HG02610 (cell line): ENCODE results near the gene TEX52.
"Not testable (repeated sequence)": the region's sequence is repeated elsewhere in the genome, so short reads cannot be mapped to it uniquely, and the experiment has no call there.

Experiments
- ATAC-seq: cut with Tn5 transposase; IDR thresholded peaks from one replicate; pipeline ENCODE4 v1.9.1; 2021; ENCODE audit warnings: mild to moderate bottlenecking, moderate library complexity; ENCODE audit not compliant: unreplicated experiment

Gene TEX52

DNA sequence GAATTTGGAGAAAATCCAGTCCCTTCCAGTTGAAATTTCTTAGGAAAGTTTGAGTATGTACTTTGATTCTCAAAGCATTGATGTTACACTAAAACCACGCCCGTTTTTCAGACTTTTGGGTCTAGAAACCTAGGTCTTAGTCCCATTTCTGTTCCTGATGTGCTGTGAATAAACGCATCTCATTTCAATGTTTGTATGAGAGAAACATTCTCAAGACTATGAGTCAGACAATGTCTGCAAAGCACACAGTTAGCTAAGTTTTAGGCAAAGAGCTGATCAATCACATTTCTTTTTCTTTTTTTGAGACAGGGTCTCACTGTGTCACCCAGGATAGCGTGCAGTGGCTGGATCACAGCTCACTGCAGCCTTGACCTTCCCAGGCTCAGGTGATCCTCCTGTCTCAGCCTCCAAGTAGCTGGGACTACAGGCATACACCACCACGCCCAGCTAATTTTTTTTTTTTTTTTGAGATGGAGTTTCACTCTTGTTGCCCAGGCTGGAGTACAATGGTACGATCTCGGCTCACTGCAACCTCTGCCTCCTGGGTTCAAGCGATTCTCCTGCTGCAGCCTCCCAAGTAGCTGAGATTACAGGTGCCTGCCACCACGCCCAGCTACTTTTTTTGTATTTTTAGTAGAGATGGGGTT is 12.3 kb upstream of the TEX52 start:
- not testable (repeated sequence) for ATAC-seq

DNA sequence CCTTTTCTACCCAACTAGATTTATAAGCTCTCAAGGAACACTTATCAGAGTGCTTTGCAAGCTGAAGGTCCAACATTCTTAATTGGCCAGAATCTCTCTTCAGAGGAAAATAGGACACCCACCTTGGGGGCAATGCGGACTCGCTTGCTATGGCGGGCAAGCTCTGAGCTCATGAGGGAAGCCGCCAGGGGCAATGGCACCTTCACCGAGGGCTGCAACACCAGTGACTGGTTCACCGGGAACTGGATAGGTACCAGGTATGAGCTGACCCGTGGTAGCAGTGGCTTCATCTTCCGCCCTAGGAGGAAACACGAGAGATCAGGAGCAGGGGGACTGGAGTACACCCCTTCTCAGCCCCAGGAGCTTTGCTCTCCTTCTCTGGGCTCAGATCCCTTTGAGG is 7.4 kb upstream of the TEX52 start:
- no peak for ATAC-seq

DNA sequence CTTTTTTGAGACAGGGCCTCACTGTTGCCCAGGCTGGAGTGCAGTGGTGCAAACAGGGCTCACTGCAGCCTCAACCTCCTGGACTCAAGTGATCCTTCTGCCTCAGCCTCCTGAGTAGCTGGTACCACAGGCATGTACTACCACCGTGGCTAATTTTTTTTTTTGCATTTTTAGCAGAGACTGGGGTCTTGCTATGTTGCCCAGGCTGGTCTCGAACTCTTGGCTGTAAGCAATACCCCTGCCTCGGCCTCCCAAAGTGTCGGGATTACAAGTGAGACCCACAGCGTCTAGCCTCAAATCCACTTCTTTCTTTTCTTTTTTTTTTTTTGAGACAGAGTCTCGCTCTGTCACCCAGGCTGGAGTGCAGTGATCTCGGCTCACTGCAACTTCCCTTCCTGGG is 6.6 kb upstream of the TEX52 start:
- ATAC-seq, result not testable (repeated sequence)

DNA sequence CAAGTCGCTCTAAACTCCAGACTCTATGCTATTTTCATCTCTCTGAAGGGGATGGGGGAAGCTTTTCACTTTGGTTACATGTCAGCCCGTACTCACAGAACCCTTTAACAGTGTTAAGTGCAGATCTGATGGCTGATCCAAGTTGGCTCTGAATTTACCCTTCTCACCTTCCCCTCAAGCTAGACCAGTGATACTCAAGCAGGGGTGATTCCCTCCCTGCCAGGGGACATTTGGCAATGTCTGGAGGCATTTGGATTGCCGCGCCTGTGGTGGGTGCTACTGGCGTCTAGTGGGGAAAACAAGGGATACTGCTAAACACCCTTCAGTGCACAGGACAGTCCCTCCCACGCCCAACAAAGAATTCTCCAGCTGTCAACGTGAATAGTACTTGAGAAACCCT is 6.0 kb upstream of the TEX52 start:
- ATAC-seq, result no peak

DNA sequence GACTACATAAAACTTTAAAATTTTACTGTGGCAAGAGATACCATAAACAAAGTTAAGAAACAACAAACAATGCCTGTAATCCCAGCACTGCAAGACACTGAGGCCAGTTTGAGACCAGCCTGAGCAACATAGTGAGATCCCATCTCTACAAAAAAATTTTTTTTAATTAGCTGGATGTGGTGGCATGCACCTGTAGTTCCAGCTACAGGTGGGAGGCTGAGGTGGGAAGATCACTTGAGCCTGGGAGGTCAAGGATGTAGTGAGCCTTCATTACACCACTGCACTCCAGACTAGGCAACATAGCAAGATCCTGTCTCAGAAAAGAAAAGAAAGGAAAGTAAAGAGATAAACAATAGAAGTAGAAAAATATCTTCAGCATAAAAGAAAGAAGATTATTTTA is 3.3 kb upstream of the TEX52 start:
- no peak for ATAC-seq

DNA sequence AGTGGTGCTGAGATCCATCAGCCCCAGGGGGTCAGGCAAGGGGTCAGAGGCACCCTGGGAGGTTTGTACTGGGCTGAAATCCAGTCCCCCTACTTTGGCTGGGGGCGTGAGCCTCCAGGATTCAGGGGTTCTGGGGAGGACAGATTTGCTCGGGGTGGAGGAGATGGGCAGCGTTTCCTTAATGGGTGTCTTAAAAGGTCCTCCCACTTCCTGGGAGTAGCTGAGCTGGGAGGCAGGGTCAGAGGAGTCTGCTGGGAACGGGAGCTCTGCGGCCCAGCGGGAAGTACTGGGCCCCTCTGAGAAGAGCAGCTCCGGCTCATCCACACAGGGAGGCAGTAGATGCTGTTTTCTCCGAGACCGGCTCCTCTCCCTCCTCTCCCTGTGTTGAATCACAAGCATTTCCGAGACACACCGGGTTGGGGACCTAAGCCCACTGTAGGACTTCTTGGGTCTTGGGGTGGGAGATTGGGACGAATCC is 2.1 kb upstream of the TEX52 start:
- ATAC-seq, result no peak

DNA sequence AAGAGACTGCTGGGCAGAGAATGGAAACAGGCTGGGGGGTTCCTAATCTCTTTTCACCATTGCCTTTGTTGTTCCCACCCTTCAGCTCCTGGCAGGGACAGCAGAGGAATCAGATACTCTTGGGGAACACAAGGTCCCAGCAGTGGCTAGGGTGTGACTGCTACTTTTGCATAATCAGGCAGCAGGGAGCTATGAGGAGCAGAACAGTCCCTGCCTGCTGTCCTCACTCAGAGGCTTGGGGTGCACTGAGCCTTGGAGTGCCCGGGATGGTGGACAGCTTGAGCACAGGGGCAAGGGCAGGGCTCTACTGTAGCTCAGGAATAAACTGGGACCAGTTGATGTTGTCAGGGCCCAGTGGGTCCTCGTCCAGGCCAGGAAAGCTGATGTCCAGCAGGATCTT is 1.5 kb upstream of the TEX52 start:
- ATAC-seq, result no peak

DNA sequence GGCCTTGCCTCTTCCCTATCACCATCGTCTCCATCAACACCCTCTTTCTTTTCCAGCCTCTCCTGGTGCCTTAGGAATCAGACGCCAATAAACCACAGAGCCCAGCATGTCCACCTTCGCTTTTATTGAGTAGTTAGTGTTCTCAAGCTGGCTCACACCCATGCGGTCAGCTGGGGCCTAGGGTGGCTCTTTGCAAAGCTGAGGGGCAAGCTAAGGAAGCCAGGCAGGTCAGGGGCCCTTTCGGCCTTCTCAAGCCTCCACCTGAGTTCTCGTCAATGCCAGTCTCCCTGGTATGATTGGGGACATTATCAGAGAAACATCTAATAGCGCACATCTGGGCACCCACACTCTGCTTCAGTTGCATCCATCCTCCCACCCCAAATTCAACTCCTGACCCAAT is 737 bp upstream of the TEX52 start:
- ATAC-seq, result no peak

DNA sequence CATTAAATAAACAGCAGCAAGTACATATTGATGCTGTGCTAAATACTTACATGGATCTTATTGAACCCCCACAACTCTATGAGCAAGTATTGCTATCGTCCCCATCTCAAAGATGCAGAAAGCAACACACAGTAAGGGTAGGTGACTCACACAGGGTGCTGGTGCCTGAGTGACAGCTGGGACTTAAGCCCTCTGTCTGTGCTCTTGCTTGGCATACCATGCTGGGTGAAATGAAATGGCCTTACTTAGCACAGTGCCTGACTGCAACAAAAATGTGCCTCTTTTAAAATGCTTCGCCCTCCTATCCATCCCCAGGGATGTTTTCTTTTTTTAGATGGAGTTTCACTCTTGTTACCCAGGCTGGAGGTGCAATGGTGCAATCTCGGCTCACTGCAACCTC is 788 bp downstream of the TEX52 start:
- no peak for ATAC-seq

DNA sequence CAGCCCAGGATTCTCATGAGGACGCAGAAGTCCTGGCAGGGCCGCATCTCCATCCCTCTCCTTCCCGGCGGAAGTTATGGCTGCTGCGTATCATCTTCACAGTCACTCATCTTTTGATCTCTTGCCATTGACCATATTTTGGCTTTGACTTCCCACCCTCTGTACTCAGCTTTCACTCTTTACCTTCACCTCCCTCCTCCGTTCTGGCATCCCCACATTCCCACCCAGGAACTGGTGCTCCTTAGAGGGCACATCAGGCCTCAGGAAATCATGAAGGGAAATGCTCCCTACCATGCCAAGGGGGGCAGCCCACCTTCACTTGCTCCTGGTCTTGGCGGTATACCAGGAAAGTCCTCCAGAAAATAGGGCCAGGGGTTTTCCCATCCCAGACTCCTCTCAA is 1.3 kb downstream of the TEX52 start:
- no peak for ATAC-seq

DNA sequence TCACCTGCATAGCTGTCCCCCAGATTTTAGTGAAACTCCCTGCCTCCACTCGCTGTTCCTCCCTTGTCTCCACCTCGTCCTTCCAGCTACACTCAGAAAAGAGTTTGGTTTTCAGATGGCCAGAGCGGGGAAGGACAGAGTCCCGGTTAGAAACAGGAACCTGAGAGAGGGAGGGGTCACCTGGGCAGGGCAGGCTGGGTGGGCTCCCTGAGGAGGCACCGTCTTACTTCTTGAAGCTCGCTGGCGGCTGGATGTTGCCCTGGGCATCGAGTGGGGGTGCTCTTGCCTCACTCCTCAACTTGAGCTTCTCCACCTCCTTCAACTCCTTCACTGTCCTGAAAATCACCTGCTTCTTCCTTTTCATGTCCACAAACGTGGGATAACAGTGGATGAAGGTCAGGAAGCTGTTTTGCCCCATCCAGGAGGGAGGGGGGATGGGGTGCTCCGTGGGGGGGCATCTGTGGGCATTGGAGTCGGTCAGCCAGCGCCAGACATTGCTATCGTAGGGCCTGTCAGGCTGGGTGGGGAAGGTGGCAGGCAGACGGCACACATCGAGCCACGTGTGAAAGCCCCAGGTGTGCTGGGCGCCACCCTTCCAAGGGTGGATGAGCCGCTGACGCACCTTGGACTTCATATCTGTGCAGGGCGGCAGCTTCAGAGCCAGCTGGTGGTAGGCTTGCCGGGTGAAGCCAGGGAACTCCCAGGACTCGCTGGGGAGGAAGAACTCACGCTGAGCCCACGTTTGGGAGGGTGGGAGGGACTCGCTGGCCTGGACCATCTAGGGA is 2.0 kb downstream of the TEX52 start:
- no peak for ATAC-seq

DNA sequence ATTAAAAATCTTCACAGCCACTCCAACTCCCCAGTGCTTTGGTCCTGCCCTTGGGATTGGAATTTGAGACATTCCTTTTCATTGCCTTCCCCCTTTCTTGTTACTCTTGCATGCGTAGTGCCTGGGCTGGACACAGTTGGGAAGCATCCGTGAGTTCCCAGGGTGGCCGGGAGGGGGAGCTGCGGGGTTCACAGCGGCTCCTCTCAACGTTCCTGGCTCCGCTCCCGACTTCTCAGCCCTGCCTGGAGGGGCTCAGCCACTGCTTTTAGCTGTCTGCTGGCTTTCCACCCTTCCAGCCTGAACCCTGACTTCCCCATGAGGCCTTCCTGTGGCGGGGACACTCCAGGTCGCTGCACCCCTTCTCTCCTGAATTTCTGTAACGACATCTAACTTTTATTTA is 3.2 kb downstream of the TEX52 start:
- ATAC-seq, result no peak

DNA sequence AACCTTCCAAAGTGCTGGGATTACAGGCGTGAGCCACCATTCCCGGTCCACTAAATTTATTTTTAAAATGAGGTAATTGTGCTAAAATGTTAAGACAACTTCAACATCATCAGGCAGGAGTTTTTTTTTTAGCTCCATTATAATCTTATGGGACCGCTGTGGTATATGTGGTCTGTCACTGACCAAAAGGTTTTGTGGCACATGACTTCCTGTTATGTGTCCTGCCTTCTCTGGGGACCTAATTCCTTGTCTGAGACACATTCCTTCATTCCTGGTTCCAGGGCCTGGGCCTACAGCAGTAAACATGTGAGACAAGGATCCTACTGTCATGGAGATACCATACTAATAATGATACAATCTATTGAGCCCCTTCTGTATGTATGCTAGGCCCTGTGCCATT is 4.9 kb downstream of the TEX52 start:
- ATAC-seq, result no peak

DNA sequence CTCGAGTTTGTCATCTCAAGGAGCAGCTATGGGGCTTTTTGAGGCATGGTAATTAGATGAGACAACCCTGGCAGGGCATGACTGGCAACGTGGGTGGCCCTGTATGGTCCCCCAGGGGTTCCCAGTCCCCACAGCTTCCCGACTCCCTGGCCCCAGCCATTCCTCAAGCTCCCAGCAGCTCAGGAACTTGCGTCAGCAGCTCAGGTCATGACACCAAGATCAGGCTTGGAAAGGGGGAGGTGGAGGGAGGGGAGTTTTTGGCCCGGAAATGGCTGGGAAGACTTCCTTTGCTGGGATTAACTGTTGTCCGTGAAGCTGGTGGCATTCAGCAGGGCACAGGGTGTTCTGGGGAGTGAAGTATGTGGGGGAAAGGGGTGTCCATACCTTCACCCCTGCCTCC is 11.6 kb downstream of the TEX52 start:
- no peak for ATAC-seq

DNA sequence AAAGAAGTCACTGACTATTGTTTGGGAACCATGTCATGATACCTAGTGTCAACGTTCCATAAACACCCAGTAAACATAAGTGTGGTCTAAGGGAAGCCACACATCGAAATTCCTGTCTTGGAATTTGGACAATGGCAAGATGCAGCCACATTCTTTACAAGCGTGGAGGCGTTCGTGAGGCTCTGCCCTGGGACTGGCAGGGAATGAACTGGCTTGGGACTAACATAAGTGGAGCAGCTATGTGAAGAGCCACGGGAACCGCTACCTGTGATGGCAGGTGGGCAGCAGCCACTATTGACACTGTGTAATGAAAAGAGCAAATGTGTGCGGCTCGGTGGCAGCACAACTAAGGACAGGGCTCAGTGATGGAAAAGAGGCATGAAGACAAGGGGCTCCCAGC is 12.1 kb downstream of the TEX52 start:
- ATAC-seq, result no peak

DNA sequence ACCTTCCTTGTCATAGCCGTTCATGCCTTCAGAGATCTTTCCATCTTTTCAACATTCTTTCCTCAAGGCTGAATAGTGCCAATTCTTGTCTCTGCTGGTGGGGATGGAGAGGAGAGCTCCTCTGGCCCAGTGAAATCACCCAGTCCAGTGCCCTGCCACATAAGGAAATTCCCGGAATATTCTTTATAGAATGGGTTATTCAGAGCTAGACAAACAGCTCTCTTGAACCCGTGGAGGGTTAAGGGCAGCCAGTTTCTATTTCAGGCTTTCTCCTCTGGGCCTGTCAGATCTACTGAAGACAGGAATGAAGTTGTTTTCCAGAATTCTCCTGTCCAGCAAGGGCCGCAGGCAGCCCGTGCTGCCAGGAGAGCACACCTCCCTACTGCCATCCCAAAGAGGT is 13.9 kb downstream of the TEX52 start:
- ATAC-seq, result no peak

DNA sequence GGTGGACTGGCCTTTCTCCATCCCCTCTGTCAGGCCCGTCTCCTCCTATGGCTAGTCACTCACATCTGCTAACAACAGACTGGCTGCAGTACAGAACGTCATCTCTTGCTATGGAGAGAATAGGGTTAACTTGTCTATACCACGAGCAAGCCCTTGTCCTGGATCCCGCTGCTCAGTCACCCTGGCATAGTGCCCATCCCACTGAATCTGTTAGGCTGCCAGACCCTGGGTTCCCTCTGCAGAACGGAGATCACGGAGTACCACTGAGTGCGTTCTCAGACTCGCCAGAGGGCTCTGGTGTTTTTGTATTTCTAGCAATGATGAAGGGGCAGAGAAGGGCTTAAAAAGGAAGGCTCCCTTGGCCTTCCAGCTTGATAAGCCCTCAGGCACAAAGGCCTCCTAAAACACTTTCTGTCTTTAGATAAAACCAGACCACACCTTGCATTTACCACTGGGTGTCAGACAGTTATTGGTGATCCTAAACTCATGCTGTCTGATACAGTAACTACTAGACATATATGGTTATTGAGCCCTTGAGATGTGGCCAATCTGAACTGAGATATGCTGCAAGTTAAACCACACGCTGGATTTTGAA is 15.7 kb downstream of the TEX52 start:
- ATAC-seq, result no peak

DNA sequence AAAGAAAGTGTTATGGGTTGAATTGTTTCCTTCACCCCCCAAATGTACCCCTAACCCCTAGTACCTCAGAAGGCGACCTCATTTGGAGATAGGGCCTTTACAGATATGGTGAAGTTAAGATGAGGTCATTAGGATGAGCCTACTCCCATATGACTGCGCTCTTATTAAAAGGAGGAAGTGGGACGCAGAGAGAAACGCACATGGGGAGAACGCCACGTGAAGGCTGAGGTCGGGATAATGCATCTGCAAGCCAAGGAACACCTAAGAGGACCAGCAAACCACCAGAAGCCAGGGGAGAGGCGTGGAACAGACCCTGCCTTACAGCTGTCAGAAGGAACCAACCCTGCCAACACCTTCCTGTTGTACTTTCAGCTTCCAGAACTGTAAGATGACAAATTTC is 20.3 kb downstream of the TEX52 start:
- ATAC-seq, result no peak

DNA sequence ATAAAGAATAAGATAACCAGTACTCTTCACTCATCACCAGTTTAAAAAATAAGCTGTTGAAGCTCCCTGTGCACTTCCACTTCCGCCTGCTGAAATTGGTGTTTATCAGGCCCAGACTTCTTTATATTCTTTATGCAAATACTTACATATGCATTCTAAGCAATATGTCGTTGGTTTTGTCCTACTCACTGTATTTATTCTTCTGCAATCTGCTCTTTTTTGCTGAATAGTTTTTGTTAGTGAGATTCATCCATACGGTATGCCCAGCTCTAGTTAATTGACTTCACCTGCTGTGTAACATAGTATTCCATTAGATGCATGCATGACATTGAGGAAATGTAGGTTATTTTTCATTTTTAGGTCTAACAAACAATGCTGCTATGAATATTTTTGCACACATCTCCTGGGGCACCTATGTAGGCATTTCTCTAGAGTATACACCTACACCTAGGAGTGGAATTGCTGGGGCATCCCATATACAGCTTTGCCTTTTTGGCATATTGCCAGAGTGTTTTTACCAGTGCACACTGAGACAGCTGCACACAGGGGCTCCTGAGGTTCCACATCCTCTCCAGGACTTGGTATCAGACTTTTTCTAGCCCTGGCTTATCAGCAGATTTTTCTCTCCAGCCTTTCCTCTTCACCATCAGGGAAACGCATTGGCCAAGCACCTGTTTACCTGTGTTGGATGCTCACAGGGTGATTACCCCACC is 21.0 kb downstream of the TEX52 start:
- ATAC-seq, result no peak

DNA sequence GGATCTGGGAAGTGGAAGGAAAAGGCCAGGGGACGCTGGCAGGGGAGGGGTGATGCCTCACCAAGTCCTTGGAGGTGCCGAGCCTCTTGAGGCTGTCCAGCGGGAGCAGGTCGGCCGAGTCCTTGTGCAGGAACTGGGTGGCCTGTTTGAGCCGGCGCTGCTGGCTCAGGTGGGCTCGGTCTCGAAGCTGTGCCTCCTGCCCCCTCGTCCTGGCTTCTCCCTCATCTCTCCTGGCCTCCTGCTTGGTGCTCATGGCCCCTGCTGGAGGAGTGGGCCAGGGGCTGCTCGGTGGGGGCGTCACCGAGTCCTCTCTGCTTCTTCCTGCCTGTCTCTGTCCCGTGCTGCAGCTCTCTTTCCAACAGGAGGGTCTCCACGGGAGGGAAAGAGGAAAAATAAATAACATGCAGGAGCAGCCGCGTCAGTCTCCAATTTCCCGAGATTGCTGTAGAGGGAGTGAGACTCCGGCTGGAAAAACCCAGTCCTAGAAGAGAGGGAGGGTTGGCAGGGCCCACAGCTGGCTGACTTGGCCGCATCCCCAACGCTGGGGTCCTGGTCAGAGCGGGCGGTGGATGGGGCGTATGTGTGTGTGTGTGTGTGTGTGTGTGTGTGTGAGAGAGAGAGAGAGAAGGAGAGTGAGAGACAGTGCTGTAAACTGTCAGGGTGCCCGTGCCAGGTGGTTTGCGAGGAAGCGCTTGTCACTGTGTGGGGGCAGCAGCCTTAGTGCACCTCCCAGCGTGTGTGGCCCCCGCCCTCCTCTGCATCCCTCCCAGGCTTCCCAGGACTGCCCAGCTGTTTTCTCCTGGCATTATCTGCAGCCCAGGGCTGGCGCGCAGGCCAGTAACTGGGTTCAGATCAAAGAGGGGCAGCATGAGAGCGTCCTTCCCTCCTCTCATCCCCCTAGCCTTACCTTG is 22.0 kb downstream of the TEX52 start, which contains the start of gene NRIP2:
NRIP2 (minus strand) TSS at position 455 of the 911 bp plus-strand sequence; CDS start at position 403, 52 bp downstream.
- no peak for ATAC-seq
